ENCODE results near the gene CFAP46. TPM values are rescaled to one million over a fixed set of nuclear protein-coding genes. Genes with fewer than 3 reads are reported as not detected.

CFAP46 gene
- polyA plus RNA-seq, 1 donor from 2014 or later: 2.6 TPM

GRCh38 chr10:132920101-132920925 lies 22.1 kb downstream of the CFAP46 start:
- Histone ChIP-seq H2AFZ (ENCODE audit: low read depth, low read length) (no peak overlapping the region), H3K27me3 (ENCODE audit: insufficient read depth, low read depth, low read length) (no peaks in the 10 kb centered on the region), H4K20me1 (ENCODE audit: insufficient read depth) (no peaks in the 10 kb centered on the region), H3K9me3 (ENCODE audit: low read length) (no peaks in the 10 kb centered on the region), H3K36me3 (ENCODE audit: insufficient read depth, low read length) (no peaks in the 10 kb centered on the region), H3K4me3 (ENCODE audit: low read length) (no peak overlapping the region), H3K79me2 (replicated peaks; ENCODE audit: insufficient read depth, low read length) (no peaks in the 10 kb centered on the region), H3F3A (ENCODE audit: insufficient read depth, low read length, poor library complexity, severe bottlenecking) (no peaks in the 10 kb centered on the region), H3K27ac (ENCODE audit: low read length) (no peak overlapping the region), H3K4me2 (ENCODE audit: low read length) (no peak overlapping the region), H3K9me2 (ENCODE audit: insufficient read depth, low read length) (no peaks in the 10 kb centered on the region), H3K9ac (ENCODE audit: low read length) (no peak overlapping the region)
- TF ChIP-seq EZH2 (IDR thresholded peaks at IDR 0.05; ENCODE audit: borderline replicate concordance, insufficient read depth, low read length, poor library complexity, severe bottlenecking) (no peak), CTCF (IDR thresholded peaks at IDR 0.05; ENCODE audit: poor library complexity, severe bottlenecking) (no peak), SMC3 (conservative IDR thresholded peaks at IDR 0.05; ENCODE audit: poor library complexity) (no peak), EP300 (conservative IDR thresholded peaks at IDR 0.05; ENCODE audit: poor library complexity, severe bottlenecking) (no peak), REST (IDR thresholded peaks at IDR 0.05; ENCODE audit: borderline replicate concordance) (no peak), TAF1 (IDR thresholded peaks at IDR 0.05; ENCODE audit: low read depth) (no peak), POLR2AphosphoS5 (IDR thresholded peaks at IDR 0.05) (no peak)

GRCh38 chr10:132919374-132920100 lies 22.8 kb downstream of the CFAP46 start:
- H3K9me3 ChIP-seq (ENCODE audit: low read length): no peaks in the 10 kb centered on the region
- no peaks in the 10 kb centered on the region for H3K79me2 ChIP-seq (replicated peaks; ENCODE audit: insufficient read depth, low read length)
- H3F3A ChIP-seq (ENCODE audit: insufficient read depth, low read length, poor library complexity, severe bottlenecking): no peaks in the 10 kb centered on the region
- no peaks in the 10 kb centered on the region for H4K20me1 ChIP-seq (ENCODE audit: insufficient read depth)
- H3K4me2 ChIP-seq (ENCODE audit: low read length): no peak overlapping the region
- H3K27me3 ChIP-seq (ENCODE audit: insufficient read depth, low read depth, low read length): no peaks in the 10 kb centered on the region
- TF ChIP-seq RAD21 (conservative IDR thresholded peaks at IDR 0.05): no peak
- no peaks in the 10 kb centered on the region for H3K9me2 ChIP-seq (ENCODE audit: insufficient read depth, low read length)
- H3K27ac ChIP-seq (ENCODE audit: low read length): no peak overlapping the region
- no peaks in the 10 kb centered on the region for H3K36me3 ChIP-seq (ENCODE audit: insufficient read depth, low read length)
- no peak overlapping the region for H3K9ac ChIP-seq (ENCODE audit: low read length)
- H2AFZ ChIP-seq (ENCODE audit: low read depth, low read length): no peak overlapping the region
- no peak overlapping the region for H3K4me3 ChIP-seq (ENCODE audit: low read length)

All from neural cell (in vitro differentiated cells).